ENCODE measurements around the gene CDKAL1.

CDKAL1 gene

DNA sequence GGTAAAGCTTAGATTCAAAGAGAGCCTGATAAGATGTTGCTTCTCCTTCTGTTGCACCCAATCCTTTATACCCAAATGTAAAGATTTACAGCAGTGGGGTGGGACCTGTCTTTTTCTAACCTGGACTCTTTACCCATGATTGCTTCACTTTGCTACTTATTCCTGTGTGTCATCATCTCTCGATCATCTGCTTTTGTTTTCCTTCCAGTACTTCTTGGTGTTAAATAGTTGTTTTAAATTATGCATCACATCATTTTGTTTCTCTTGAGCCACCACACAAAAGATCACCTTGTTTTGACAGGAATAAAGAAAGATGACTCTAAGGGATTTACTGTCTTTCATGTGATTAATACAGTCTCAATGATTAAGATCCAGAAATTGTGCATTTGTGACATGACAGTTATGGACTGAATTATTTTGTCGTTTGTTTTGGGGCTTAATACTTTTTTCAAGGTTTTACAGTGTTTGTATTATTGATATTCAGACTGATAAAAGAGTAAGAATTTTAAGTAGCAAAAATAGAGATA, 123.1 kb downstream of the CDKAL1 start:
- no peak for DNase-seq (ENCODE audit: low read depth, low spot score)
- TF ChIP-seq, protein P1, sequence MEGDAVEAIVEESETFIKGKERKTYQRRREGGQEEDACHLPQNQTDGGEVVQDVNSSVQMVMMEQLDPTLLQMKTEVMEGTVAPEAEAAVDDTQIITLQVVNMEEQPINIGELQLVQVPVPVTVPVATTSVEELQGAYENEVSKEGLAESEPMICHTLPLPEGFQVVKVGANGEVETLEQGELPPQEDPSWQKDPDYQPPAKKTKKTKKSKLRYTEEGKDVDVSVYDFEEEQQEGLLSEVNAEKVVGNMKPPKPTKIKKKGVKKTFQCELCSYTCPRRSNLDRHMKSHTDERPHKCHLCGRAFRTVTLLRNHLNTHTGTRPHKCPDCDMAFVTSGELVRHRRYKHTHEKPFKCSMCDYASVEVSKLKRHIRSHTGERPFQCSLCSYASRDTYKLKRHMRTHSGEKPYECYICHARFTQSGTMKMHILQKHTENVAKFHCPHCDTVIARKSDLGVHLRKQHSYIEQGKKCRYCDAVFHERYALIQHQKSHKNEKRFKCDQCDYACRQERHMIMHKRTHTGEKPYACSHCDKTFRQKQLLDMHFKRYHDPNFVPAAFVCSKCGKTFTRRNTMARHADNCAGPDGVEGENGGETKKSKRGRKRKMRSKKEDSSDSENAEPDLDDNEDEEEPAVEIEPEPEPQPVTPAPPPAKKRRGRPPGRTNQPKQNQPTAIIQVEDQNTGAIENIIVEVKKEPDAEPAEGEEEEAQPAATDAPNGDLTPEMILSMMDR (IDR thresholded peaks at IDR 0.05; ENCODE audit: insufficient read depth, low read length, missing control alignments), result no peak
- POLR2A ChIA-PET, result no interaction called here
- CTCF ChIA-PET, result no interaction called here
- H3K4me3 ChIP-seq (ENCODE audit: low read depth, low read length), result no peak overlapping the region

DNA sequence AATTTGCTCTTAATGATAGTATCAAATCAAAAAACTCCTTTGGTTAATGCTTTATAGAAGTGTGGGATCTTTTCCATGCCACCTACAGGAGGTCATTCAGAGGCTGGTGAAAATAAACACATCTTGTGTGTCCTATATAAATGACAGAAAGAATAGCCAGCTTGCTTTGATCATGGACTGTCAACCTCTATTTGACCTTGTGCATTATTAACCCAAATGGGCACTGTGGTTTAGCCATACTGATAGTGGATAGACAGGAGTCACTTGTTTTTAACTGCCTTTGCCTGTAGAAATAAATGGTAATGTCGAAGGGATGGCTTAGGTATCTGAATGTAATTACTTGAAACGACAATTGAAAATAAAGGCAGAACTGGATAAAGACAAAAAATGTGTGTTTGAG, 123.8 kb downstream of the CDKAL1 start:
- CTCF ChIA-PET, result no interaction called here
- POLR2A ChIA-PET, result no interaction called here
- H3K4me3 ChIP-seq (ENCODE audit: low read depth, low read length), result no peak overlapping the region
- TF ChIP-seq, protein P1 (IDR thresholded peaks at IDR 0.05; ENCODE audit: insufficient read depth, low read length, missing control alignments), result no peak
- DNase-seq (ENCODE audit: low read depth, low spot score), result no peak

DNA sequence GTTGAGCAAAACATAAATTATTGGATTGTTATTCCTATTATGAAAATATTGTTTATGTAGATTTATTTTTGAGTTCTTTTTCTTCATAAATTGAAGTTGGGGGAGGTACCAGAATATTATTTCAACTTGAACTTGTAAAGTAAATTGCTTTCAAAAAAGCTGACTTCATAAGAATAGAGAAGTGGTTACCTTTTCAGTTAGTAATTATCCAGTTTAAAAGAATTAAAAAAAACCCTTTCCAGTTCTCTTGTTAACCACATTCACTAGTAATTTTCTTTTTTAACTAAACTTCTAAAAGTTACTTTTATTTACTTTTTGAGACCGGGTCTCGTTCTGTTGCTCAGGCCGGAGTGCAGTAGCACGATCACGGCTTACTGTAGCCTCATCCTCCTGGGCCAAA, 124.3 kb downstream of the CDKAL1 start:
- CTCF ChIA-PET, result no interaction called here
- POLR2A ChIA-PET, result no interaction called here

DNA sequence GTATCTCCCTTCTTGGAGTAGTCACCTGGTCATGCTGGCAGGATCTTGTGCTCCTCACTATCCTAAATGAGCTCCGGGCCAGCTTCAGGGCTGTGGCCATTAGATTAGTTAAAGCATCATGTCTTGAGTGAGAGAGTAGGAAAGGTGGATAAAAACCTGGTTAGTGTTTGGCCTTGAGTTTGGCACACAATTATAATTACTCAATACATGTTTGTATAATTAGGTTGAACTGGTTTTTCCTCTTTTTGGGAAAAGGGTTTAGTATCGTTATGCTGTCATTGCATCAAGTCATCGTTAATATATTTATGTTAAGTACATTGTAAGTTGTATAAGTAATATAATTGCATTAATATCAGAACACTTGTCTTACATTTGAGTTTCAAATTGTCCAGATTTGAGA, 126.3 kb downstream of the CDKAL1 start:
- POLR2A ChIA-PET, result no interaction called here
- no peak overlapping the region for H3K4me3 ChIP-seq (ENCODE audit: low read depth, low read length)
- TF ChIP-seq, protein P1 (IDR thresholded peaks at IDR 0.05; ENCODE audit: insufficient read depth, low read length, missing control alignments), result no peak
- no peak for DNase-seq (ENCODE audit: low read depth, low spot score)
- CTCF ChIA-PET, result no interaction called here

More for the DNA sequence above, 124.3 kb downstream of the CDKAL1 start:
- no peak overlapping the region for H3K4me3 ChIP-seq (ENCODE audit: low read depth, low read length)
- TF ChIP-seq, protein P1 (IDR thresholded peaks at IDR 0.05; ENCODE audit: insufficient read depth, low read length, missing control alignments), result no peak
- DNase-seq (ENCODE audit: low read depth, low spot score), result no peak

DNA sequence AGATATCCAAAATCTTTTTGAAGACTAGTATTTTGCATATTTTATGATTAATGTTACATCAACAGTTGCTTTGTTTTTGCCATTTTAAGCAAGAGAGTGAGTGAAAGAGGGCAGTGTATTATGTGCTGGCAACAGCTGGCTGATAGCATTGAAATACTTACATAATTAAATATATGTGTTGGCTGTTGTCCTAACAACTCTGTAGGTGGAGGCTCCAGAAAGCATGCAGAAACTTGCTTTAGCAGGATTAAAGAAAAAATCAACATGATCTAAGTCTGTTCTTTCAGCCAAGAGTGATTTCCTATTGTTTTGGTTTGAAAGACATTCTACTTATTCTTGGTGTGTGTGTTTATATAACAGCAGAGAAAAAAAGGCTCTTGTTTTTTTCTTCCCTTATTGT, 127.5 kb downstream of the CDKAL1 start:
- ChIA-PET POLR2A (no interaction called here), CTCF (no interaction called here)
- TF ChIP-seq, protein P1 (IDR thresholded peaks at IDR 0.05; ENCODE audit: insufficient read depth, low read length, missing control alignments), result no peak
- DNase-seq (ENCODE audit: low read depth, low spot score), result no peak
- H3K4me3 ChIP-seq (ENCODE audit: low read depth, low read length), result no peak overlapping the region

DNA sequence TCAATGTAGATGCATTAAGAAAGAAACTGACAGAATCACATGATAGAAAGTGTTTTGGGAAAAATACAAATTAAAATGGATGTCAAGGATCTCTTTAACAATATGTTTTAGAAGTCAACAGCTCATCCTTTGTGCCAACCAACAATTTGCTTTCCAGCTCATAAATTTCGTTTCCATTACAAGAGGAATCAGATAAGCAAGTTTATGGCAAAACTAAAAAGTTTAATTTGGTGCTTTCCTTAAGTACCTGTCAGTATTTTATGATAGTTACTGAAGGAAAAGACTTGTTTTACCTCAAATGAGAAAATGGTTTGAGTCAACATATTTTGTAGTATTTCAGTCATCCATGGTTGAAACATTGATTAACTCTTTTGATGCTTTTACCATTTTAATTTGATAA, 130.0 kb downstream of the CDKAL1 start:
- TF ChIP-seq, protein P1 (IDR thresholded peaks at IDR 0.05; ENCODE audit: insufficient read depth, low read length, missing control alignments), result no peak
- CTCF ChIA-PET, result interaction anchor here (0.7 kb wide), 1 partner anchor 8 kb away, joined by 3 read pairs; no protein-coding TSS in a partner anchor
- H3K4me3 ChIP-seq (ENCODE audit: low read depth, low read length), result no peak overlapping the region
- DNase-seq (ENCODE audit: low read depth, low spot score), result no peak
- POLR2A ChIA-PET, result no interaction called here
